ENCODE measurements around the gene NODAL.

Gene NODAL

GRCh38 chr10:70432561-70433263, 8.8 kb downstream of the NODAL start:
- DNase-seq: no peak

- DNase-seq: no peak
These were observed 9.4 kb downstream of the NODAL start for GRCh38 chr10:70432101-70432500.

DNA sequence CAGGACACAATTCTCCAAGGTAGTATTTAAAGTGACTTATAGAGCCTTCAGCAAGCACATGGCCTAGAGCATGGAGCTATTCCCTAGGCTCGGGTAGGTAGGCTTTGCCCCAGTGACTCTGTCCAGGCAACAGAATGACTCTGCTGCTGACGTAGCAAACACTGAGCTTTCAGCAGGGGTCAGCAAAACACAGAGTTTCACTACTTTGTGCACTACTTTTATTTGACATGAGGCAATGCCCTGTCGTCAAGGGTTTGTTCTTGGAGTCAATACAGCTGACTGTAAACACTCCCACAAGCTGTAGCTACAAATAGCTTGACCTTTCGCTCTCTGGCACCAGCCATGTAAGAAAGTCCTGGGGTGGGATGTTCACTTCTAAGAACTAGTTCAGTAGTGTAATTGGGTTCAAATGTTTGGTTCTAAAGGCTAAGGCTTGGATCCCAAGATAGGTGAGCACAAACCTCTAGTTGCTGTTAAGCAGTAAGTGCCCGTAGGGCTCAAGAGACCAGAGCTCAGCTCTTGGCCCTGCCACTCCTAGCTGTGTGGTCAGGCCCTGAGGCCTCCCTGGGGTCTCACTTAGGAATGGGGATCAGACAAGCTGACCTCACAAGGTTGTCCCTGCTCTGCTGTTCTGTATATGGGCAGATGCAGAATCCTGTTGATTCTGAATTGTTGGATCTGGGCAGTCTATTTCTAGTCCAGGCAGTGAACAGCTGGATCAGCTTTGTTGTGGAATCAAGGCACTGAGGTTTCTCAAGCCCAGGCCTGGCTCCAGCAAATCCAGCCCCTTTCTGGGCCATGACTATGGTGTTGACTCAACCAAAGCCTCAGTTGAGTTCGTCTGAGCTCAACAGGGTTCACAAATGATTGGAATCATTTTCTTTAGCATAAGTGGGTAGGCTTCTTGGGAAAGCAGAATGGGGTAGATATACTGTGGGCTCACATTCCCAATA, 10.7 kb downstream of the NODAL start:
- DNase-seq: no peak

DNA sequence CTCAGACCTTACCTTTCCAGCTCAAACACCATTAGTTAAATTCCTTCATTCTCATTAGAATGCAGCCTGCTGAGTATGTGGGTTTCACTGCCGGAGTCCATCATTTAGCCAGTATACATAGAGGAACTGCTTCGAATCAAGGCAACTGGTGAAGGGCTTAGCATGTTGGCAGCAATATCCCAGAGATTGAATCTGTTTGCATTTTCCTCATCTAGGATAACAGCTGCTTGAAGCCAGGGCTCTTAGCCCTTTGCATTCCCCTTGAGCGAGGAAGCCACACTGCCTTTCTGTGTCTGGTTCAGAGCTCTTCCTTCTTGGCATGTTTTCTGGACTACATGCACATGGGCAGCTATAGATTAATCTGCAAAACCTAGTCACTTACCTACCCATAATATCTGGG, 14.7 kb downstream of the NODAL start:
- DNase-seq: no peak

DNA sequence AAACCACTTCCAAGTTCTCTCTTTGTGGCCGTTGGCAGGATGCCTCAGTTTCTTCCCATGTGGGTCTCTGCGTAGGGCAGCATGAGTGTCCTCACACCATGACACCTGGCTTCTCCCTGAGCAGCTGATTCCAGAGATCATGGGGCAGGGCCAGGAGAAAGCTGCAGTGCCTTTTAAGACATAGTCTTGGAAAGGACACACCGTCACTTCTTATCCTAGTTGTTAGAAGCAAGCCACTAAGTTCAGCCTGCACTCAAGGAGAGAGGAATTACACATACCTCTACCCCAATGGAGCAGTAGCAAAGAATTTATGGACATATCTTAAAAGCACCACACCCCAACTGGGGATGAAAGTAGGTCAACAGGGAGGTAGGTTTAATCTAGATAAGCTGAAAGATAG, 16.4 kb downstream of the NODAL start:
- no peak for DNase-seq

DNA sequence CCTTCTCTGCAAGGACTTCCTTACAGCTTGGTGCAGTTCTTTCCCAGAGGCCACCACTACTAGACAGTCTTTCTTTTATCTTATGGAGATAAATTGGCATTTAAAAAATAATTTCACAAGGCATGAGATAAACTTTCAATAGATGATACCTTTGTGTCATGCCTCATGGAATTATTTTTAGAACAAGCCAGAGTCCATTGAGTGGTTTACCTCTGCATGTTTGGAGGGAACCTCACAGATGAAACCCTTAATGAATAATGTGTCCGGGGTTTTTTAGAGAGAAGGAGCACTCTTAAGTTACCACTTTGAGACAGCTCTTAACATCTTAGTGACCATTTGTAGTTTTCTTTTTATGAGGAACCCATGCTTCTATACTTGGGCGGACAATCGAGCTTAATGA, 17.2 kb downstream of the NODAL start:
- DNase-seq: no peak

- no peak for DNase-seq
These were observed 22.8 kb downstream of the NODAL start for GRCh38 chr10:70418713-70419112.

DNA sequence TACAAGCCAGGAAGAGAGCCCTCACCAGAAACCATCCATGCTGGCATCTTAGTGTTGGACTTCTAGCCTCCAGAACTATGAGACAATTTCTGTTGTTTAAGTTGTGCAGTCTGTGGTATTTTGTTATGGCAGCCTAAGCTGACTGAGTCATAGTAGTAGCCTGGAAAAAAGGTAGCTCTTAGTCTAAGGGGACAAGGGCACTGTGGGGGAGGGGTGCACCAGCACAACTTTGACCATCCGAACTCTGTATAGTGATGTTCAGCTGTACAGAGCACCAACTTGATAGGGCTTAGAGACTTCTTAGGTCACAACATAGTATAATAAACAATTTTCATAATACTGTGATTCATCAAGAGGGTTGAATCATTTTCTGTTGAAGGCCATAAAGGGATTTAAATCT, 23.3 kb downstream of the NODAL start:
- peak; percentile 13 for DNase-seq

DNA sequence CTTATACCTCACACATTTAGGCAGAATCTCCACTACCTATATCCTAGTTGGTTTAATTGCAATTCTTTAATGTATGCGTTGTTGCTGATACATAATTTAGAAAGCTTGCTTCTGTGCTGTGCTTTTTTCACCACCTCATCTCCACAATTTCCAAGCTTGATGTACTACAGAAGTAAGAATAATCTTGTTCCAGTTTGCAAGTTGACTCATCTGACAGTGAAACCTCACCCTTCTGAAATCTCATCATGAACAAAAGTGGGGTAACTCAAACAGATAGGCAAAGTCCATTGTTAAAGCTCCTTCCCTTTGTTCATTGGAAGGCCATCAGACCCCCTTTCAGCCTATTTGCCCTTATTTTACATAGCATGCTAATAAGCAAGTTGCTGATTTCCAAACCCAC, 23.9 kb downstream of the NODAL start:
- no peak for DNase-seq

- DNase-seq: no peak
These were observed 29.1 kb downstream of the NODAL start for GRCh38 chr10:70412356-70412755.

- no peak for DNase-seq
These were observed 30.9 kb downstream of the NODAL start for GRCh38 chr10:70410608-70411007.

GRCh38 chr10:70409772-70410171, 31.7 kb downstream of the NODAL start:
- DNase-seq: no peak

- DNase-seq: peak; percentile 94
These were observed 36.2 kb downstream of the NODAL start for GRCh38 chr10:70405037-70405824.

GRCh38 chr10:70404787-70405036, 36.8 kb downstream of the NODAL start:
- no peak for DNase-seq

GRCh38 chr10:70404036-70404786, 37.3 kb downstream of the NODAL start, which contains the start of gene EIF4EBP2:
TSS of gene EIF4EBP2 (plus strand) at chr10:70404145. CDS start at chr10:70404402, 257 bp downstream.
- DNase-seq: peak; percentile 84

DNA sequence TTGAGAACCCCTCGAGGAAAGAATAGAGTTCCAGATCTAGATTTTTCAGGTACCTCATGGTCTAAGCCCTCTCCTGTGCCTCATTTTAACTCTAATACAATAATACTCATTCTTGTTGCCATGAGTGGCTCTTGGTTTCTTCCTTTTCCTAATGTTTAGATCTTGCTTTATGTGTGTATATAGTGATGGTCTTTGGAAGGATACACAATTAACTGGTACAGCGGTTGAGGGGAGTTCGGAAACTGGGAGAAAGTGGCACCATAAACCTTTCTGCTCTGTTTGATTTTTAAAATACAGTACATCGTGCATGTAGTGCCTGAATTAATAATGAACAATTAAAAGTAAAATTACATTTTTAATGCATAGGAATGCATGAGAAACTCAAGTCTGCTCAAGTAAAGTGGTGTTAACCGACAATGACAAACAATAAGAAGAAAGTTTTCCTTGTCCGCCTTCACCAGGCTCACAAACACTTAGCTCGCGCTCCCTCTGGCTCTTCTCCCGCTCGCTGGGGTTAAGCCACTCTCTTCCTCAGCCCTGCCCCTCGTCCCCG, 37.9 kb downstream of the NODAL start:
- DNase-seq: no peak

DNA sequence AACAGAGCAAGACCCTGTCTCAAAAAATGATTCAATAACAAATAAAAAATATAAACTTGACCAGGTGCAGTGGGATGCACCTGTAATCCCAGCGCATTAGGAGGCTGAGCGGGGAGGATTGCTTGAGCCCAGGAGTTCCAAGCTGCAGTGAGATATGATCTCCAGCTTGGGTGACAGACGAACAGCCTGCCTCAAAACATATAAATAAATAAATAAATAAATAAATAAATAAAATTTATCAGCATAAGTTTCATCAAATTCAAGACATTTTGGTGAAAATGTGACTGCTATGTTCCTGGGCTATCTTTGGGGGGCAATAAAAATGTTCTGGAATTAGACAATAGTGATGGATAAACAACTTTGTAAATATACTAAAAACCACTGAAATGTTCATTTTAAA, 42.3 kb downstream of the NODAL start:
- DNase-seq: no peak

- no peak for DNase-seq
These were observed 45.3 kb downstream of the NODAL start for GRCh38 chr10:70396140-70396539.

- no peak for DNase-seq
These were observed 49.8 kb downstream of the NODAL start for GRCh38 chr10:70391654-70392053.
